HG03558 (cell line): ENCODE measurements around the gene PLEKHG7.

ENCODE experiments used
- ATAC-seq: cut with Tn5 transposase; IDR thresholded peaks from one replicate; pipeline ENCODE4 v1.9.1; 2021; ENCODE audit warnings: moderate number of reproducible peaks; ENCODE audit not compliant: unreplicated experiment; ENCODE audit errors: extremely low read depth

Gene PLEKHG7

GRCh38 chr12:92706594-92706993 is 3.8 kb downstream of the PLEKHG7 start:
- ATAC-seq = no peak

GRCh38 chr12:92707926-92708325 is 5.1 kb downstream of the PLEKHG7 start:
- no peak for ATAC-seq

- ATAC-seq = no peak
Observed at GRCh38 chr12:92715625-92716024, 12.8 kb downstream of the PLEKHG7 start.

- no peak for ATAC-seq
Observed at GRCh38 chr12:92717202-92717601, 14.4 kb downstream of the PLEKHG7 start.

GRCh38 chr12:92718483-92718990 is 15.7 kb downstream of the PLEKHG7 start:
- ATAC-seq = no peak

GRCh38 chr12:92719674-92720073 is 16.9 kb downstream of the PLEKHG7 start:
- no peak for ATAC-seq

- no peak for ATAC-seq
Observed at GRCh38 chr12:92721130-92721529, 18.3 kb downstream of the PLEKHG7 start.

- no peak for ATAC-seq
Observed at GRCh38 chr12:92721656-92722055, 18.9 kb downstream of the PLEKHG7 start.

GRCh38 chr12:92722897-92723296 is 20.1 kb downstream of the PLEKHG7 start:
- no peak for ATAC-seq

GRCh38 chr12:92726850-92727249 is 24.1 kb downstream of the PLEKHG7 start:
- ATAC-seq = no peak

GRCh38 chr12:92729773-92730305 is 27.1 kb downstream of the PLEKHG7 start:
- ATAC-seq = no peak

- no peak for ATAC-seq
Observed at GRCh38 chr12:92730758-92731157, 28.0 kb downstream of the PLEKHG7 start.

GRCh38 chr12:92732216-92732615 is 29.4 kb downstream of the PLEKHG7 start:
- no peak for ATAC-seq

- no peak for ATAC-seq
Observed at GRCh38 chr12:92732716-92733115, 29.9 kb downstream of the PLEKHG7 start.

GRCh38 chr12:92733181-92733580 is 30.4 kb downstream of the PLEKHG7 start:
- no peak for ATAC-seq

GRCh38 chr12:92733661-92734060 is 30.9 kb downstream of the PLEKHG7 start:
- ATAC-seq = no peak

GRCh38 chr12:92735131-92735721 is 32.4 kb downstream of the PLEKHG7 start:
- no peak for ATAC-seq

GRCh38 chr12:92736605-92737004 is 33.8 kb downstream of the PLEKHG7 start:
- no peak for ATAC-seq

- ATAC-seq = no peak
Observed at GRCh38 chr12:92737855-92738850, 35.4 kb downstream of the PLEKHG7 start.

GRCh38 chr12:92739113-92739512 is 36.3 kb downstream of the PLEKHG7 start:
- no peak for ATAC-seq

- no peak for ATAC-seq
Observed at GRCh38 chr12:92740411-92740810, 37.6 kb downstream of the PLEKHG7 start.
